A549 (cell line): Measurements from ENCODE around the gene SARDH.

Experiments used
- EP300 ChIP-seq, 2 experiments: fragments of >200 bp; sonication (Bioruptor Twin); formaldehyde crosslinking; IDR thresholded peaks; 2 replicates in 1 of 2; 3 replicates in 1 of 2; pipeline ENCODE4 v1.6.1; 2016 to 2017
- PHF8 ChIP-seq: fragments of 200-600 bp; sonication (generic); IDR thresholded peaks from 2 replicates; pipeline ENCODE4 v1.6.1; 2016; ENCODE audit warnings: low read depth, mild to moderate bottlenecking, antibody characterized with exemption, moderate library complexity, borderline replicate concordance
- POLR2A ChIP-seq: IDR thresholded peaks from 2 replicates; pipeline ENCODE4 v1.6.1; 2012; ENCODE audit warnings: mild to moderate bottlenecking, low read length
- TF ChIP-seq, protein P1 (sequence below): fragments of >200 bp; sonication (Bioruptor Twin); formaldehyde crosslinking; IDR thresholded peaks from 3 replicates; pipeline ENCODE4 v1.5.1; 2016
- TF ChIP-seq, protein P2 (sequence below): IDR thresholded peaks from 2 replicates; pipeline ENCODE4 v1.6.1; 2012
- TF ChIP-seq, protein P3 (sequence below): IDR thresholded peaks from 2 replicates; pipeline ENCODE4 v1.6.1; 2012; ENCODE audit warnings: low read depth, borderline replicate concordance

DNA sequence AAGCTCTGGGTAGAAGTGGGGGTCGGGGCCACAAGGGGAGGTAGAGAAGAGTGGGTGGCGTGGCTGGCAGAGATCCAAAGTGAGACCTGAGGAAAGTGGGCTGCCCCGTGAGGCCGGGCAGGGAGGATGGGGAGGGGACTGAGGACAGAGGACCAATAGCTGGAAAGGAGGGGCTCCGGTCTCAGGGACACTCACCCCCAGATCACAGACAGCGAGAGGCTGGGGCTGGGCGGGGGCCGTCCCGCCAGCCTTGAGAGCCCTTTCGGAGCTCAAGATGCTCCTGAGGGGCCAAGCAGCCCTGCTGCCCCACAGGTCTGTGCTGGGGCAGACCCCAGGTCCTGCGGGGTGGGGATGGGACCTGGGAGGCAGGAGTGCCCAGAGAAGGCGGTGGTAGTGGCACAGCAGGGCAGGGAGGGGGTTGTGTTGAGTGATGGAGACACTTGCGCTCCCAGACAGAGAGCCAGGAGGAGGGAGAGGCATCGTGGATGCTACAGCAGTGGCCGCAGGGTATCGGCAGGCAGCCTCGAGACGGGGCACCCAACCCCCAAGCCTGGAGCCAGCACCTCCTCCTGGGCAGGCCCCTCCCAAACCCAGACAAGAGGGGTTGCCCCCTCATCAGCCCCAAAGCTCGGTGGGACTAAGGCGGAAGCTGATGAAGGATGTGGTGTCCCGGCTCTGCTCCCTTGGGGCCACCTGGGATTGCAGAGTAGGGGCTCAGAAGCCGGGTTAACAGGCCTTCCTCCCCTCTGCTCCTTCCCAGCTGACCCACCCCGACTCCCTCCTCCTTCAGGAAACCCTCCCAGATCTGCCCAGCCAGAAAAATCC is 3.4 kb downstream of the SARDH start:
- TF ChIP-seq PHF8, result no peak
- no peak for TF ChIP-seq POLR2A
- TF ChIP-seq, protein P1, sequence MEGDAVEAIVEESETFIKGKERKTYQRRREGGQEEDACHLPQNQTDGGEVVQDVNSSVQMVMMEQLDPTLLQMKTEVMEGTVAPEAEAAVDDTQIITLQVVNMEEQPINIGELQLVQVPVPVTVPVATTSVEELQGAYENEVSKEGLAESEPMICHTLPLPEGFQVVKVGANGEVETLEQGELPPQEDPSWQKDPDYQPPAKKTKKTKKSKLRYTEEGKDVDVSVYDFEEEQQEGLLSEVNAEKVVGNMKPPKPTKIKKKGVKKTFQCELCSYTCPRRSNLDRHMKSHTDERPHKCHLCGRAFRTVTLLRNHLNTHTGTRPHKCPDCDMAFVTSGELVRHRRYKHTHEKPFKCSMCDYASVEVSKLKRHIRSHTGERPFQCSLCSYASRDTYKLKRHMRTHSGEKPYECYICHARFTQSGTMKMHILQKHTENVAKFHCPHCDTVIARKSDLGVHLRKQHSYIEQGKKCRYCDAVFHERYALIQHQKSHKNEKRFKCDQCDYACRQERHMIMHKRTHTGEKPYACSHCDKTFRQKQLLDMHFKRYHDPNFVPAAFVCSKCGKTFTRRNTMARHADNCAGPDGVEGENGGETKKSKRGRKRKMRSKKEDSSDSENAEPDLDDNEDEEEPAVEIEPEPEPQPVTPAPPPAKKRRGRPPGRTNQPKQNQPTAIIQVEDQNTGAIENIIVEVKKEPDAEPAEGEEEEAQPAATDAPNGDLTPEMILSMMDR, result no peak
- TF ChIP-seq, protein P2, sequence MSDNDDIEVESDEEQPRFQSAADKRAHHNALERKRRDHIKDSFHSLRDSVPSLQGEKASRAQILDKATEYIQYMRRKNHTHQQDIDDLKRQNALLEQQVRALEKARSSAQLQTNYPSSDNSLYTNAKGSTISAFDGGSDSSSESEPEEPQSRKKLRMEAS, result no peak
- no peak for TF ChIP-seq EP300 (IDR thresholded peaks at IDR 0.05)
- TF ChIP-seq, protein P3, sequence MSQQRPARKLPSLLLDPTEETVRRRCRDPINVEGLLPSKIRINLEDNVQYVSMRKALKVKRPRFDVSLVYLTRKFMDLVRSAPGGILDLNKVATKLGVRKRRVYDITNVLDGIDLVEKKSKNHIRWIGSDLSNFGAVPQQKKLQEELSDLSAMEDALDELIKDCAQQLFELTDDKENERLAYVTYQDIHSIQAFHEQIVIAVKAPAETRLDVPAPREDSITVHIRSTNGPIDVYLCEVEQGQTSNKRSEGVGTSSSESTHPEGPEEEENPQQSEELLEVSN, result no peak
